Loucy (cell line): ENCODE results near the gene DIPK1A.

ENCODE experiments used
- EZH2phosphoT487 ChIP-seq: fragments of 200-600 bp; IDR thresholded peaks from 2 replicates; pipeline ENCODE4 v1.6.1; 2018; ENCODE audit warnings: antibody characterized with exemption, mild to moderate bottlenecking, moderate library complexity, borderline replicate concordance
- TF ChIP-seq, protein P1 (sequence below): fragments of 200-600 bp; sonication (generic); conservative IDR thresholded peaks from 2 replicates; pipeline ENCODE4 v1.5.1; 2014; ENCODE audit warnings: mild to moderate bottlenecking, antibody characterized with exemption, low read length

DNA sequence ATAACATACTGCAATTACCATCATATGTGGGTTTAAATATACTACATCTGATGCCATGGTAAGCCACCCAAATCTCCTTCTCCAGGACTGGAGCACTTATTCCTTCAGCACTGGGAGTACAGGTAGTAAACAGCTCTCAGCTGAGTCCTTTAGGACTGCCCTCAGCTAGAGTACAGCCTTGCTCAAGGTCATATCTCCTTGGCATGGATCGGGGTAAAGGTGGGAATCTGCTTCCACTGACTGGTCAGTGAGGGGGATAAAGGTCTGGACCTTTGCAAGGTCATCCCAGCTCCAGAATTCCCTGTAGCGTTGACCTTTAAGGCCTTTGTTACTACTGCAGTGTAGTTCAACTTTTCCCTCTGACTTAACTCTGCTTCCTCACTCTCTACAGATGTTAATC is 90.7 kb downstream of the DIPK1A start:
- TF ChIP-seq, protein P1, sequence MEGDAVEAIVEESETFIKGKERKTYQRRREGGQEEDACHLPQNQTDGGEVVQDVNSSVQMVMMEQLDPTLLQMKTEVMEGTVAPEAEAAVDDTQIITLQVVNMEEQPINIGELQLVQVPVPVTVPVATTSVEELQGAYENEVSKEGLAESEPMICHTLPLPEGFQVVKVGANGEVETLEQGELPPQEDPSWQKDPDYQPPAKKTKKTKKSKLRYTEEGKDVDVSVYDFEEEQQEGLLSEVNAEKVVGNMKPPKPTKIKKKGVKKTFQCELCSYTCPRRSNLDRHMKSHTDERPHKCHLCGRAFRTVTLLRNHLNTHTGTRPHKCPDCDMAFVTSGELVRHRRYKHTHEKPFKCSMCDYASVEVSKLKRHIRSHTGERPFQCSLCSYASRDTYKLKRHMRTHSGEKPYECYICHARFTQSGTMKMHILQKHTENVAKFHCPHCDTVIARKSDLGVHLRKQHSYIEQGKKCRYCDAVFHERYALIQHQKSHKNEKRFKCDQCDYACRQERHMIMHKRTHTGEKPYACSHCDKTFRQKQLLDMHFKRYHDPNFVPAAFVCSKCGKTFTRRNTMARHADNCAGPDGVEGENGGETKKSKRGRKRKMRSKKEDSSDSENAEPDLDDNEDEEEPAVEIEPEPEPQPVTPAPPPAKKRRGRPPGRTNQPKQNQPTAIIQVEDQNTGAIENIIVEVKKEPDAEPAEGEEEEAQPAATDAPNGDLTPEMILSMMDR, result no peak
- no peak for TF ChIP-seq EZH2phosphoT487
